Rectal smooth muscle tissue (tissue), 1 donor: ENCODE results near the gene DDC.

Experiments
- H3K27ac ChIP-seq: one replicate; pipeline ENCODE4 v1.7.0; 2013; ENCODE audit warnings: low read depth, low read length, inconsistent platforms
- H3K27me3 ChIP-seq: one replicate; pipeline ENCODE4 v1.7.0; 2013; ENCODE audit warnings: low read length; ENCODE audit not compliant: control insufficient read depth, insufficient read depth
- H3K36me3 ChIP-seq: one replicate; pipeline ENCODE4 v1.7.0; 2013; ENCODE audit warnings: low read length; ENCODE audit not compliant: control insufficient read depth, insufficient read depth
- H3K4me1 ChIP-seq: one replicate; pipeline ENCODE4 v1.7.0; 2013; ENCODE audit warnings: low read length; ENCODE audit not compliant: control insufficient read depth, insufficient read depth
- H3K4me3 ChIP-seq: one replicate; pipeline ENCODE4 v1.7.0; 2013; ENCODE audit warnings: low read length
- H3K9ac ChIP-seq: one replicate; pipeline ENCODE4 v1.7.0; 2013; ENCODE audit warnings: low read length

DDC gene

GRCh38 chr7:50499092-50499491 lies 66.1 kb downstream of the DDC start:
- no peak overlapping the region for H3K4me3 ChIP-seq
- H3K27me3 ChIP-seq: no peaks in the 10 kb centered on the region
- no peak overlapping the region for H3K27ac ChIP-seq
- no peak overlapping the region for H3K9ac ChIP-seq
- H3K4me1 ChIP-seq: peaks cover 15% of the 10 kb centered on the region
- no peaks in the 10 kb centered on the region for H3K36me3 ChIP-seq

DNA sequence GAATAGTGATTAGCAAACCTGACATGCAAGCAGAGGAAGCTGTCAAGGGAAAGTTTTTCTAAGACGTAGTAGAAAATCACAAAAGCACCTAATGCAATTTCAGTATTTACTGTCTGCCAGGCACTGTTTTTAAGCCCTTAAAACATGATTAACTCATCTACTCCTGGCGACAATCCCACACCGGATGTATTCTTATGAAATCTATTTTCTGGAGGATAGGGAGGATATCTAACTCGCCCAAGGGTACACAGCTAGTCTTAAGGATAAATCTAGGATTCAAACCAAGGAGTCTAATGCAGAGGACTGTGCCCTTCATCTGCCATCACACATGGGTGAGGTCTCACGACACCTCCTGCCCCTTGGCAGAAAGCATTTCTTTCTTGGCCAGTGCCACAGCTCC lies 67.2 kb downstream of the DDC start:
- H3K4me3 ChIP-seq: no peak overlapping the region
- H3K27ac ChIP-seq: no peak overlapping the region
- no peaks in the 10 kb centered on the region for H3K36me3 ChIP-seq

GRCh38 chr7:50497068-50497642 lies 68.0 kb downstream of the DDC start:
- H3K27ac ChIP-seq: no peak overlapping the region
- no peaks in the 10 kb centered on the region for H3K36me3 ChIP-seq

More for the DNA sequence above, 67.2 kb downstream of the DDC start:
- Histone ChIP-seq H3K27me3 (no peaks in the 10 kb centered on the region), H3K9ac (no peak overlapping the region), H3K4me1 (peaks cover 11% of the 10 kb centered on the region)

GRCh38 chr7:50496569-50496968 lies 68.6 kb downstream of the DDC start:
- Histone ChIP-seq H3K36me3 (no peaks in the 10 kb centered on the region), H3K9ac (no peak overlapping the region), H3K4me3 (no peak overlapping the region), H3K27ac (no peak overlapping the region), H3K4me1 (no peaks in the 10 kb centered on the region), H3K27me3 (no peaks in the 10 kb centered on the region)

More at GRCh38 chr7:50497068-50497642, 68.0 kb downstream of the DDC start:
- H3K9ac ChIP-seq: no peak overlapping the region
- no peaks in the 10 kb centered on the region for H3K27me3 ChIP-seq
- H3K4me1 ChIP-seq: peaks cover 3% of the 10 kb centered on the region
- no peak overlapping the region for H3K4me3 ChIP-seq

DNA sequence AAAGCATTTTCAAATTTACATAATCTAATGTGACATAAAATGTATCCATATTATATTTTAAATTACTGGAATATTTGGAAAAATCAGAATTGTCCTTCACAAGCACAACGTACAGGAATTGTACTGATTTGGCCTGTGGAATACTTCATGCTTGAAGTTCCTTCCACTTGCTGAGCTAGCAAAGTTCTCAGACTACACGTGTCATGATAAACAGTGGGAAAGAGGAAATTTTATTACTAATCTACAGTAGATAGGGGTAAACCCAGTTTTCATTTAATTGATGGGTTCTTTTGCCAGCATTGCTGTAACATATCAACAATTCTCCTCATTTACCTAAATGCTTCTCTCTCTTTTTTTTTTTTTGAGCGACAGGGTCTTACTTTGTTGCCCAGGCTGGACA lies 69.5 kb downstream of the DDC start:
- no peaks in the 10 kb centered on the region for H3K36me3 ChIP-seq
- H3K4me3 ChIP-seq: no peak overlapping the region
- H3K27me3 ChIP-seq: no peaks in the 10 kb centered on the region
- H3K9ac ChIP-seq: no peak overlapping the region
- no peaks in the 10 kb centered on the region for H3K4me1 ChIP-seq
- H3K27ac ChIP-seq: no peak overlapping the region

DNA sequence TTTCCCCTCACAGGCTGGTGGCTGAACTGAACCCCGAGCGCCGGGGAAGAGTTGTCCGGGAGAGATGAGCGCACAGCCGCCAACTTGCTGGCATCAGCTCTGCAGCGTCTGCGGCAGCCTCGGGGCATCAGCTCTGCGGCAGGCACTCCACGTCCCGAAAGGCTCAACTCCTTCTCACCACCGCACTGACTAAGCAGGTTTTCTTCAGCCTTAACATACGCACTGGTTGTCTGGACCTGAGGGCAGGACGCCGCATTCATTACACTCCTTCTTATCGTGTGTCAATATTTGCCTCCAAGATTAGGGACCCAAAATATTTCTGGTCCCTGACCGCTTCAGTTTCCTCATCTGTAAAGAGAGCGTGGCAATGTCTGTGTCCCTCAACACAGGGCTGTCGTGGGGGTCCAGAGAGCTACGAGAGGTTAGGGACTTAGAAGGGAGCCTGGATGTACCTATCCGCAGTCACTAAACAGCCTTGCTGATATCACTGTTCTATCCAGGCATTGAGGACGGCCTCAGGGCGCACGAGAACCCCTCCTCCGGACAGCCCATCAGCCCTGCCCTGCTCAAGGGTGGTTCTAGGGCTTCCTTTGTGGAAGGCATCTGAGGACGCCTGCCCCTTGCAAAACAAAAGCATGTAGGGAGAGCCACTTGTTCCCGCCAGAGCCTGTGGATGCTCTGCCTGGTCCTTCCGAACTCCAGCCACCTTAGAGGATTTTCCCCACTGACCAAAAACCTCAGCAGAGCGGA lies 72.3 kb downstream of the DDC start:
- Histone ChIP-seq H3K4me3 (no peak overlapping the region), H3K27me3 (no peaks in the 10 kb centered on the region), H3K27ac (no peak overlapping the region), H3K4me1 (no peaks in the 10 kb centered on the region), H3K9ac (no peak overlapping the region), H3K36me3 (no peaks in the 10 kb centered on the region)

GRCh38 chr7:50491943-50492342 lies 73.3 kb downstream of the DDC start:
- no peaks in the 10 kb centered on the region for H3K4me1 ChIP-seq
- no peak overlapping the region for H3K9ac ChIP-seq
- no peak overlapping the region for H3K4me3 ChIP-seq
- H3K36me3 ChIP-seq: no peaks in the 10 kb centered on the region
- H3K27me3 ChIP-seq: no peaks in the 10 kb centered on the region
- no peak overlapping the region for H3K27ac ChIP-seq

GRCh38 chr7:50491209-50491608 lies 74.0 kb downstream of the DDC start:
- no peaks in the 10 kb centered on the region for H3K36me3 ChIP-seq
- H3K4me1 ChIP-seq: no peaks in the 10 kb centered on the region
- H3K27ac ChIP-seq: no peak overlapping the region
- H3K4me3 ChIP-seq: no peak overlapping the region
- H3K9ac ChIP-seq: no peak overlapping the region
- H3K27me3 ChIP-seq: no peaks in the 10 kb centered on the region

DNA sequence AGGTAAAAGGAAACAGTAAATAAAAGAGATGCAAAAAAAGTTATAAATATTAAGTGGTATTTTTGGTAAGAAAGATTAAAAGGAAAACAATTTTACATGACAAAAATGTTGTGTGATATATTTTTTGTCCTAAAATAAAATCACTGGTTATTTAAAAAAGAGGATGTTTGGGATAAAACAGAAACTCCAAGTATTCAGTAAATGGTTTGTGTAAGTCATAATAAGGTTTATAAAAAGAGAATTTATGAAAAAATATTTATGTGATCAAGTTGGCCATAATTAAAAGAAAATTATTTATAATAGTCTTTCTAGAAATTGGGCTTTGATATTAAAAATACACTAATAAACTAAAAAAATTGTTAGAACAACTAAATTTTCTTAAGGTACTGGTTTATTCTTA lies 76.8 kb downstream of the DDC start:
- no peaks in the 10 kb centered on the region for H3K27me3 ChIP-seq
- no peaks in the 10 kb centered on the region for H3K36me3 ChIP-seq
- H3K4me1 ChIP-seq: no peaks in the 10 kb centered on the region
- no peak overlapping the region for H3K4me3 ChIP-seq
- no peak overlapping the region for H3K27ac ChIP-seq
- H3K9ac ChIP-seq: no peak overlapping the region

DNA sequence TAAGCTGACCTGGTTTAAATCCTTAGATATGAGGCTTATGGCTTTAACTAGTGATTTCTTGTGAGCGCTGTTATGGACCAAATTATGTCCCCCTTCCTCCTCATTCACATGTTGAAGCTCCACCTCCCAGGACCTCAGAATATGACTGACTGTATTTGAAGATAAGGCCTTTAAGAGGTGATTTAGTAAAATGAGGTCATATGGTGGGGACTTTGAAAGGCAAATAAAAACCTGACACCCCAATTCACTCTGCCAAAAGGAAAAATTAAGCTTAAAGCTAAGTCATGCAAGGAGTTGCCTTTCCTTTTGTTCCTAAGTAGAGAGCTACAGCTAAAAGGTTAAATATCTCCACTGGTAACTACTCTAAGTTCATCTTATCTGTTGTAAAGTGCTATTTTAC lies 78.7 kb downstream of the DDC start:
- Histone ChIP-seq H3K27me3 (no peaks in the 10 kb centered on the region), H3K9ac (no peak overlapping the region), H3K27ac (no peak overlapping the region), H3K4me3 (no peak overlapping the region), H3K36me3 (no peaks in the 10 kb centered on the region), H3K4me1 (no peaks in the 10 kb centered on the region)

- no peaks in the 10 kb centered on the region for H3K4me1 ChIP-seq
- H3K9ac ChIP-seq: no peak overlapping the region
- H3K27me3 ChIP-seq: no peaks in the 10 kb centered on the region
- H3K36me3 ChIP-seq: no peaks in the 10 kb centered on the region
- no peak overlapping the region for H3K4me3 ChIP-seq
- H3K27ac ChIP-seq: no peak overlapping the region
These were observed 83.3 kb downstream of the DDC start for GRCh38 chr7:50481867-50482266.

DNA sequence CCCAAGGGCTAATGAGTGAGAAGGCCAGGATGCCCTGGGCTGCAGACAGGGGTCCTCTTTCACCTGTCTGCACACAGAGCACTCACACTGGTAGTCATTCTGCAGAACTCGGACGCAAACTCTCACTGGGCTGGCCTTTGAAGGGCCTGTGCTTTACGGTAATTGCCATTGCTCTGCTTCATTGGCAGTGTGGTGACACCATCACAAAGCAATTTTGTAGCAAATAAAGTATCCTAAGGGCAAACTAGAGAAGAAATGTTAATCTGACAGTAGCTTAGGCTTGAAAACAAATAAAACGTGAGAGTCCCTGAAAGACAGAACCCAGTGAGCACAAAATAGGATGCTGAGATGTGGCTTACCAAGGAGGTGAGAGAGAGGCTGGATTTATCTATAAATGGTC lies 84.4 kb downstream of the DDC start:
- Histone ChIP-seq H3K27ac (no peak overlapping the region), H3K4me3 (no peak overlapping the region), H3K9ac (no peak overlapping the region), H3K4me1 (no peaks in the 10 kb centered on the region), H3K36me3 (no peaks in the 10 kb centered on the region), H3K27me3 (no peaks in the 10 kb centered on the region)
